ENCODE data around the gene ZC3H18. TPM values are rescaled to one million over a fixed set of nuclear protein-coding genes. Genes with fewer than 3 reads are reported as not detected.

Gene ZC3H18
- total and polyA plus RNA-seq, 4 donors = 12.4 to 38.5 (median 28.5) TPM

- H3K36me3 ChIP-seq (ENCODE audit: control insufficient read depth in 1 of 2, insufficient read depth in 2 of 2, low read length in 1 of 2) = no peaks in the 10 kb centered on the region
- WGBS, 2 donors = 20 to 23% methylated on average over 42 to 45 of the region's 45 CpGs
- no peaks in the 10 kb centered on the region for H3K4me1 ChIP-seq (ENCODE audit: control insufficient read depth in 1 of 2, insufficient read depth in 2 of 2, low read length in 2 of 2)
- H3K27me3 ChIP-seq (ENCODE audit: control insufficient read depth in 1 of 2, insufficient read depth in 2 of 2, low read length in 1 of 2) = no peaks in the 10 kb centered on the region
- DNase-seq (no peak), ATAC-seq (ENCODE audit: low FRiP score) (no peak)
- H3K9me3 ChIP-seq (ENCODE audit: control insufficient read depth, low read length) = no peaks in the 10 kb centered on the region
- no peak overlapping the region for H3K4me3 ChIP-seq (ENCODE audit: low read length in 2 of 2)
- H3K27ac ChIP-seq (ENCODE audit: low read depth in 1 of 2, low read length in 2 of 2) = no peak overlapping the region
- intact Hi-C loops (cut with DNase I) = no loop called here
These were observed 69.2 kb downstream of the ZC3H18 start for GRCh38 chr16:88639231-88640038.

GRCh38 chr16:88640039-88640495, 69.9 kb downstream of the ZC3H18 start:
- Histone ChIP-seq H3K9me3 (ENCODE audit: control insufficient read depth, low read length) (no peaks in the 10 kb centered on the region), H3K36me3 (ENCODE audit: control insufficient read depth in 1 of 2, insufficient read depth in 2 of 2, low read length in 1 of 2) (no peaks in the 10 kb centered on the region), H3K27ac (ENCODE audit: low read depth in 1 of 2, low read length in 2 of 2) (no peak overlapping the region), H3K4me3 (ENCODE audit: low read length in 2 of 2) (no peak overlapping the region), H3K27me3 (ENCODE audit: control insufficient read depth in 1 of 2, insufficient read depth in 2 of 2, low read length in 1 of 2) (no peaks in the 10 kb centered on the region), H3K4me1 (ENCODE audit: control insufficient read depth in 1 of 2, insufficient read depth in 2 of 2, low read length in 2 of 2) (no peaks in the 10 kb centered on the region)
- intact Hi-C loops (cut with DNase I) = no loop called here
- ATAC-seq (ENCODE audit: low FRiP score) (no peak), DNase-seq (no peak)
- WGBS, 2 donors = 32 to 40% methylated on average over 13 of the region's 13 CpGs

- intact Hi-C loops (cut with DNase I) = no loop called here
- no peaks in the 10 kb centered on the region for H3K4me1 ChIP-seq (ENCODE audit: control insufficient read depth in 1 of 2, insufficient read depth in 2 of 2, low read length in 2 of 2)
- no peak overlapping the region for H3K4me3 ChIP-seq (ENCODE audit: low read length in 2 of 2)
- 60 to 65% methylated on average over 17 of the region's 17 CpGs for WGBS, 2 donors
- H3K36me3 ChIP-seq (ENCODE audit: control insufficient read depth in 1 of 2, insufficient read depth in 2 of 2, low read length in 1 of 2) = no peaks in the 10 kb centered on the region
- no peak for ATAC-seq (ENCODE audit: low FRiP score)
- DNase-seq = no peak
- H3K27me3 ChIP-seq (ENCODE audit: control insufficient read depth in 1 of 2, insufficient read depth in 2 of 2, low read length in 1 of 2) = no peaks in the 10 kb centered on the region
- no peak overlapping the region for H3K27ac ChIP-seq (ENCODE audit: low read depth in 1 of 2, low read length in 2 of 2)
- no peaks in the 10 kb centered on the region for H3K9me3 ChIP-seq (ENCODE audit: control insufficient read depth, low read length)
These were observed 70.5 kb downstream of the ZC3H18 start for GRCh38 chr16:88640498-88641247.

DNA sequence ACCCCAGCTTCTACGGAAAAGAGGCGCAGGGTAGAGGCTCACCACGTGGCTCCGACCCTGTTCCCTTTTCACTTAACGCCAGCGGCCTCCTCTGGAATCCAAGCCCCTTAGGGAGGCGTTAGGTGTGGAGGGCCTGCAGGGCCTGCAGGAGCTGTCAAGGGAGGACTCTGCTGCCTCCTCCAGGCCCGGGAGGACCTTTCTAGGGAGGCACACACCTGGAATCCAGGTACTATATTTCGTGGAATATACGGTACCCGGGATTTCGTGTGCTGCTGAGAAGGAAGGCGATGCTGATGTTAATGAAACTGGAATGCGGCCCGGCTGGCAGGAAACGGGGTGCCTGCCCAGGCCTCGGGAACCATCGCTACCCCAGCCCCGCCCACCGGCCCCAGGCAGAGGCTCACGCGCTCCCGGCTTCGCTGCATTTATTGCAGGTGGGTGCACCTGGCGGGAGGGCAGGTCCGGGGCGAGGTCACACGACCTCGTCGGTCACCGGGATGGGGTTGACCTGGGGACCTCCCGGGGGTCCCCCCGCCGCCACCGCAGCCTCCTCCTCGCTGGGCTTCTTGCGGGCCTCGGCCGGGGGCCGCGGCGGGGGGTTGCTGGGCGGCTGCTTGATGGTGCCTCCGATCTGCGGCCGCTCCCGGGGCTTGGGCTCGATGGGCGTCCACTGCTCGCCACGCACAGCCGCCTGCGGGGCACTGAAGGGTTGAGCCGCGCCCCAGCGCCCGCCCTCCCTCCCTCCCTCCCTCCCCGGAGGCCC, 72.9 kb downstream of the ZC3H18 start:
- H3K4me3 ChIP-seq (ENCODE audit: low read length in 2 of 2) = no peak overlapping the region
- ATAC-seq (ENCODE audit: low FRiP score) (no peak), DNase-seq (no peak)
- no peak overlapping the region for H3K27ac ChIP-seq (ENCODE audit: low read depth in 1 of 2, low read length in 2 of 2)
- intact Hi-C loops (cut with DNase I) = no loop called here
- H3K9me3 ChIP-seq (ENCODE audit: control insufficient read depth, low read length) = no peaks in the 10 kb centered on the region
- no peaks in the 10 kb centered on the region for H3K27me3 ChIP-seq (ENCODE audit: control insufficient read depth in 1 of 2, insufficient read depth in 2 of 2, low read length in 1 of 2)
- no peaks in the 10 kb centered on the region for H3K4me1 ChIP-seq (ENCODE audit: control insufficient read depth in 1 of 2, insufficient read depth in 2 of 2, low read length in 2 of 2)
- H3K36me3 ChIP-seq (ENCODE audit: control insufficient read depth in 1 of 2, insufficient read depth in 2 of 2, low read length in 1 of 2) = no peaks in the 10 kb centered on the region
- 85 to 89% methylated on average over 42 to 58 of the region's 58 CpGs for WGBS, 2 donors

DNA sequence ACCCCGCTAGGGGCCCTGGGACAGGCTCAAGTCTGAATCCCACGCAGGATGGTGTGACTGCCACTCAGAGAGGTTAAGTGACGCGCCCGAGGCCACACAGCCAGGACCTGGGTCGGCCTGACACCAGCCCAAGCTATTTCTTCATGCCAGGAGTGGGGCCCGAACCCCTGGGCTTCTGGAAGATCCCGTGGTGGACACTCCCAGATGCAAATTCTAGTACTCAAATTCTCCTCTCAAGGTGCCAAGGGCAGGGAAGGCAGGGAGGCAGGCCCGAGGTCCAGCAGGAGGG, 73.4 kb downstream of the ZC3H18 start:
- Histone ChIP-seq H3K27me3 (ENCODE audit: control insufficient read depth in 1 of 2, insufficient read depth in 2 of 2, low read length in 1 of 2) (no peaks in the 10 kb centered on the region), H3K9me3 (ENCODE audit: control insufficient read depth, low read length) (no peaks in the 10 kb centered on the region), H3K4me3 (ENCODE audit: low read length in 2 of 2) (no peak overlapping the region), H3K4me1 (ENCODE audit: control insufficient read depth in 1 of 2, insufficient read depth in 2 of 2, low read length in 2 of 2) (no peaks in the 10 kb centered on the region), H3K36me3 (ENCODE audit: control insufficient read depth in 1 of 2, insufficient read depth in 2 of 2, low read length in 1 of 2) (no peaks in the 10 kb centered on the region), H3K27ac (ENCODE audit: low read depth in 1 of 2, low read length in 2 of 2) (no peak overlapping the region)
- intact Hi-C loops (cut with DNase I) = no loop called here
- 90% methylated on average over 7 to 9 of the region's 9 CpGs for WGBS, 2 donors
- no peak for ATAC-seq (ENCODE audit: low FRiP score)
- DNase-seq = no peak

GRCh38 chr16:88645455-88645854, 75.3 kb downstream of the ZC3H18 start:
- H3K27me3 ChIP-seq (ENCODE audit: control insufficient read depth in 1 of 2, insufficient read depth in 2 of 2, low read length in 1 of 2) = no peaks in the 10 kb centered on the region
- whole genome bisulfite sequencing, 2 donors = 93 to 96% methylated on average over 16 of the region's 16 CpGs
- H3K9me3 ChIP-seq (ENCODE audit: control insufficient read depth, low read length) = no peaks in the 10 kb centered on the region
- H3K27ac ChIP-seq (ENCODE audit: low read depth in 1 of 2, low read length in 2 of 2) = no peak overlapping the region
- no peaks in the 10 kb centered on the region for H3K4me1 ChIP-seq (ENCODE audit: control insufficient read depth in 1 of 2, insufficient read depth in 2 of 2, low read length in 2 of 2)
- ATAC-seq (ENCODE audit: low FRiP score) = no peak
- no peaks in the 10 kb centered on the region for H3K36me3 ChIP-seq (ENCODE audit: control insufficient read depth in 1 of 2, insufficient read depth in 2 of 2, low read length in 1 of 2)
- intact Hi-C loops (cut with DNase I) = no loop called here
- no peak for DNase-seq
- no peak overlapping the region for H3K4me3 ChIP-seq (ENCODE audit: low read length in 2 of 2)

DNA sequence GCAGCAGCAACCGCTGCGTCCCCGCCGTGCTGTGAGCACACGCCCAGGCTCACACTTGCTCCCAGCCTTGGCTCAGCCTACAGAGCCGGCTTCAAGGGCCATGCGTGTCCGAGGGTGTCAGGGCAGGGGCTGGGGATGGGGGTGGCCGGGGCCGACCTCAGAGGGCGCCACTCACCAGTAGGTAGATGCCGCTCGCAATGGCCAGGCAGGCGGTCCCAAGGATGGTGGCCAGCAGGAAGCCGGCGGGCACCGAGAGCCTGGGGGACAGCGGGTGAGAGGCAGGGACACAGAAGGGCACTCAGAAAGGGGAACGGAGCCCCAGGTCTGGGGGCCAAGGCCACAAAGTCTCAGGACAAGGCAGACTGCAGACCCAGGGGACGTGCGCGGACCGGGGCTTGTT, 75.7 kb downstream of the ZC3H18 start:
- Histone ChIP-seq H3K36me3 (ENCODE audit: control insufficient read depth in 1 of 2, insufficient read depth in 2 of 2, low read length in 1 of 2) (no peaks in the 10 kb centered on the region), H3K4me3 (ENCODE audit: low read length in 2 of 2) (no peak overlapping the region), H3K27ac (ENCODE audit: low read depth in 1 of 2, low read length in 2 of 2) (no peak overlapping the region), H3K4me1 (ENCODE audit: control insufficient read depth in 1 of 2, insufficient read depth in 2 of 2, low read length in 2 of 2) (no peaks in the 10 kb centered on the region), H3K27me3 (ENCODE audit: control insufficient read depth in 1 of 2, insufficient read depth in 2 of 2, low read length in 1 of 2) (no peaks in the 10 kb centered on the region), H3K9me3 (ENCODE audit: control insufficient read depth, low read length) (no peaks in the 10 kb centered on the region)
- ATAC-seq (ENCODE audit: low FRiP score) = no peak
- intact Hi-C loops (cut with DNase I) = no loop called here
- 90% methylated on average over 23 of the region's 23 CpGs for WGBS, 2 donors
- no peak for DNase-seq

GRCh38 chr16:88646345-88647034, 76.3 kb downstream of the ZC3H18 start:
- Histone ChIP-seq H3K9me3 (ENCODE audit: control insufficient read depth, low read length) (no peaks in the 10 kb centered on the region), H3K4me3 (ENCODE audit: low read length in 2 of 2) (no peak overlapping the region), H3K4me1 (ENCODE audit: control insufficient read depth in 1 of 2, insufficient read depth in 2 of 2, low read length in 2 of 2) (no peaks in the 10 kb centered on the region), H3K27ac (ENCODE audit: low read depth in 1 of 2, low read length in 2 of 2) (no peak overlapping the region), H3K36me3 (ENCODE audit: control insufficient read depth in 1 of 2, insufficient read depth in 2 of 2, low read length in 1 of 2) (no peaks in the 10 kb centered on the region), H3K27me3 (ENCODE audit: control insufficient read depth in 1 of 2, insufficient read depth in 2 of 2, low read length in 1 of 2) (no peaks in the 10 kb centered on the region)
- 85 to 86% methylated on average over 28 of the region's 28 CpGs for WGBS, 2 donors
- ATAC-seq (ENCODE audit: low FRiP score) (no peak), DNase-seq (peak in 1 of 2 donors; percentile 40)
- intact Hi-C loops (cut with DNase I) = no loop called here

Measured in aorta (tissue), 5 donors.